Activated T-cell treated with anti-CD3 and anti-CD28 coated beads, Interleukin-2, amount 50 U/mL, for 24 hours (primary cell): Measurements from ENCODE around the gene SRSF4.
A peak's percentile ranks its signal among the peaks of the same experiment; 100 is the strongest.

ENCODE experiments used
- DNase-seq: peaks from one replicate; pipeline ENCODE4 v3.0.0-alpha.2; 2020
- H3K27ac Mint-ChIP-seq: 2 replicates; pipeline ENCODE4 v1.8.0; 2020; ENCODE audit warnings: mild to moderate bottlenecking, mixed read lengths
- H3K27me3 Mint-ChIP-seq: 2 replicates; pipeline ENCODE4 v1.8.0; 2020; ENCODE audit warnings: mixed read lengths
- H3K36me3 Mint-ChIP-seq: 2 replicates; pipeline ENCODE4 v1.8.0; 2020; ENCODE audit warnings: low read depth, mixed read lengths
- H3K4me1 Mint-ChIP-seq: 2 replicates; pipeline ENCODE4 v1.8.0; 2020; ENCODE audit warnings: low read depth, mixed read lengths
- H3K4me3 Mint-ChIP-seq: 2 replicates; pipeline ENCODE4 v1.8.0; 2020; ENCODE audit warnings: mild to moderate bottlenecking, moderate library complexity, mixed read lengths
- H3K9me3 Mint-ChIP-seq: 2 replicates; pipeline ENCODE4 v1.8.0; 2020; ENCODE audit warnings: mixed read lengths

Gene SRSF4

GRCh38 chr1:29129916-29130315, 51.8 kb downstream of the SRSF4 start:
- H3K4me1 Mint-ChIP-seq: peaks cover 10% of the 10 kb centered on the region
- no peak for DNase-seq
- H3K9me3 Mint-ChIP-seq: no peaks in the 10 kb centered on the region
- H3K27ac Mint-ChIP-seq: no peak overlapping the region
- H3K4me3 Mint-ChIP-seq: no peak overlapping the region
- H3K36me3 Mint-ChIP-seq: no peaks in the 10 kb centered on the region
- H3K27me3 Mint-ChIP-seq: peaks cover 34% of the 10 kb centered on the region

GRCh38 chr1:29128739-29129138, 53.0 kb downstream of the SRSF4 start:
- Mint-ChIP-seq H3K27me3 (peaks cover 31% of the 10 kb centered on the region), H3K4me1 (peaks cover 8% of the 10 kb centered on the region), H3K4me3 (no peak overlapping the region), H3K27ac (no peak overlapping the region), H3K9me3 (no peaks in the 10 kb centered on the region), H3K36me3 (no peaks in the 10 kb centered on the region)
- no peak for DNase-seq

DNA sequence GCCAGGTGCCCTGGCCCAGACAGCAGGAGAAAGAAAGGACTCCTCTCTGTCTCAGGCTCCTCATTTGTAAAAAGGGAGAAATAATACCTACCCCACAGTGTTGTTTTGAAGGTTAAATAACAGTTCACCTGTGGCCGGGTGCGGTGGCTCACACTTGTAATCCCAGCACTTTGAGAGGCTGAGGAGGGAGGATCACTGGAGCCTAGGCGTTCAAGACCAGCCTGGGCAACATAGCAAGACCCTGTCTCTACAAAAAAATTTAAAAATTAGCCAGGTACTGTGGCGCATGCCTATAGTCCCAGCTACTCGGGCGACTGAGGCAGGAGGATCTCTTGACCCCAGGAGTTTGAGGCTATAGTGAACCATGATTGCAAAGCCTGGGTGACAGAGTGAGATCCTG, 55.5 kb downstream of the SRSF4 start:
- Mint-ChIP-seq H3K36me3 (no peaks in the 10 kb centered on the region), H3K27me3 (peaks cover 26% of the 10 kb centered on the region), H3K4me3 (peak overlapping the region; percentile 65), H3K9me3 (no peaks in the 10 kb centered on the region), H3K27ac (no peak overlapping the region), H3K4me1 (peaks cover 10% of the 10 kb centered on the region)
- no peak for DNase-seq

DNA sequence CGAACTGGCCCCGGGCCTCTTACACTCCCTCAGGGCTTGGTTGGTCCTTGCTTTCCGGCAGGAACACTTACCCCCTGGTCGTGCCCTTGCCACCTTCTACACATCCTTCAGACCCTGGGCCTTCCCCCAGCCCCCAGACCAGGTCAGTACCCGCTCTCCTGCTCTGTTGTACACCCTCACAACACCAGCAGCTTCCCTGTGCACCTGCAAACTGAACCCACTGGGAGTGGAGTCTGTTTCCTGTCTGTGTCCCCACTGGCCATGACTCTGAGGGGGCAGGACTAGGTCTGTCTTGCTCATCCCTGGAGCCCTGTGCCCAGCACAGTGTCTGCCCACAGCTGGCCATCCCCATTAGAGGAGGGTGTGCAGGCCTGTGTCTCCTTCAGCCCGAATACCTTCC, 55.9 kb downstream of the SRSF4 start:
- Mint-ChIP-seq H3K27ac (peak overlapping the region; percentile 32), H3K36me3 (no peaks in the 10 kb centered on the region), H3K4me3 (peak overlapping the region; percentile 65), H3K9me3 (no peaks in the 10 kb centered on the region), H3K4me1 (peaks cover 10% of the 10 kb centered on the region), H3K27me3 (peaks cover 28% of the 10 kb centered on the region)
- DNase-seq: no peak

DNA sequence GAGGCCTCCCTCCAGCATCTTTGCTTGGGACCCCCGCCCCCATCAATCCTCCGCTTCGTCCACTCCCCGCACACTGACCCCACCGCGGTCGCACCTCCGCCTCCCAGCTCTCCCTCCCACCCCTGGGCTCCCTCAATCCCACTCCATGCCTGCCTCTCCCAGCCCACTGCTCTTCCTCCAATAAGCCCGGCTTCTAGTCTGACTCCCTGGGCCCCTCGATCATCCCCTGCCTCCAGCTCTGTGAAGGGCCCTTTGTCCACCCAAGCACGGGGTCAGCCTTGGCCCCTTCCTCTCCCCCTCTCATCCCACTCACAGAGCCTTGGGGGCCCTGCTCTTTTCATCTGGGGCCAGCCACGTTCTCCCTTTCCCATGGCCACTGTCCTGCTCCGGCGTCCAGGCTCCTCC, 56.5 kb downstream of the SRSF4 start:
- Mint-ChIP-seq H3K27me3 (peaks cover 26% of the 10 kb centered on the region), H3K4me3 (peak overlapping the region; percentile 65), H3K36me3 (peaks cover 2% of the 10 kb centered on the region), H3K27ac (no peak overlapping the region), H3K4me1 (peaks cover 10% of the 10 kb centered on the region), H3K9me3 (no peaks in the 10 kb centered on the region)
- DNase-seq: no peak

DNA sequence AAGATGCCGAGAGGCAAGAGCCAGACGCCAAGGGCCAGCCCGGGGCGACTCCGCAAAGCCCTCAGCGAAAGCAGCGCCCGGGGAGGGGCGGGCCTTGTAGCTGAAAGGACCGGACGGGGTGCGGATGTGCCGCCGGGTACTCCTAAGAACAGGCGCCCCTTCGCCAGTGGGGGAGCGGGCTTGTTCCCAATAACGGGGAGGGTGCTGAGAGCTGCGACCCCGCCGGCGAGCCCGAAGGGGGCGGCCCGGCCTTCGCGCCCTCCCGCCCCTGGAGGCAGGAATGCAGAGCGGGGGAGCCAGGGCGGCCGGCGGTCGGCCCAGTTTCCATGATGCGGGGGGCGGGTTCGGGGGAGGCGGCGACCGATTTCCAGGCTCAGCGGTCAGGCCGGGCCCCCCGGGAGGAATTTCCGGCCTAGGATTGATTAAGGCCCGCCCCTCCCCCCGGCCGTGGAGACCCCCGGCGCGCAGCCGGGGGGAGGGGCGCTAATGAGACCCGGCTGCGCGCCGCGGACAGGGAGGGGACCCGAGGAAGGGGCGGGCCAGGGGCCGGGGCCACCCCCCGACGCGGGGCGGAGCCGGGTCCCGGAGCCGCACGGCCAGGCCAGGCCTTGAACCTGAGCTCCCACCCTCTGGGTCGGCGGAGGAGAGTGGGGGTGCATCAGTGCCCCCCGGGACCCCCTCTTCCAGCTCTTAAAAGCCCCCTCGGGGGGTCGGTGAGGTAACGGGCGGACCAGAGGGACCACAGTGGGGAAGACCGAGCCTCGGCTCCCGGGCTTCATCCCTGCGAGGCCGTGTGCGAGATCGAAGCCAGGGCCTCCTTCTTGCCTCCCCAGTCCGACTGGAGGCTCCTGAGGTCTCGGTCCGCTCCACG, 57.1 kb downstream of the SRSF4 start:
- peak; percentile 81 for DNase-seq
- peak overlapping the region; percentile 40 for H3K27ac Mint-ChIP-seq
- no peaks in the 10 kb centered on the region for H3K9me3 Mint-ChIP-seq
- peaks cover 5% of the 10 kb centered on the region for H3K36me3 Mint-ChIP-seq
- H3K4me1 Mint-ChIP-seq: peaks cover 10% of the 10 kb centered on the region
- H3K27me3 Mint-ChIP-seq: peaks cover 23% of the 10 kb centered on the region
- H3K4me3 Mint-ChIP-seq: peak overlapping the region; percentile 76

DNA sequence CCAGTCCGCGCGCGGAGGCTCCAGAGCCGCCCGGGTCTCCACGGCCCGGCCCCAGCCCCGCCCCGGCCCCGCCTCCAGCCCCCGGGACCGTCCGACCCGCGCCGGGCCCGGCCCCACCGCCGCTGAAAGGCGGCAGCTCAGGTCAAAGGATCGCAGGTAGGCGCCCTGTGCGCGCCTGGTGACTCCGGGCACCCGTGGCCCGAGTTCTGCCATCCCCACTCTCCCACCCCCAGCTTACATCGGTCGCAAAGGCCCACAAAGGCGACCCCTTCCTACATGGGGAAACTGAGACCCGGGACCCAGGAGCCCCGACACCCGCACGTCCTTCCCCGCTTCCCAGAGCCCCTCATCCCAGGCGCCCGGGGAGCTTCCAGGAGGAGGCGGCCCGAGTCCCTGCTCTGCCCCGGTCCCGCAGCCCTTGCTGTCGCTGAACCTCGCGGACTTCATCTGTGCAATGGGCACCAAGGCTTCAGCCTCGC, 57.8 kb downstream of the SRSF4 start, which contains the start of gene TMEM200B:
TMEM200B (minus strand) TSS at position 17 of the 479 bp plus-strand sequence. CDS start 2,075 bp downstream, outside the sequence.
- Mint-ChIP-seq H3K27me3 (peaks cover 23% of the 10 kb centered on the region), H3K27ac (peak within 1 kb of the TSS; percentile 40), H3K36me3 (peaks cover 10% of the 10 kb centered on the region), H3K4me1 (peaks cover 10% of the 10 kb centered on the region), H3K9me3 (no peaks in the 10 kb centered on the region), H3K4me3 (peak within 1 kb of the TSS; percentile 76)
- no peak for DNase-seq

GRCh38 chr1:29123053-29123886, 58.4 kb downstream of the SRSF4 start:
- H3K9me3 Mint-ChIP-seq: no peaks in the 10 kb centered on the region
- peaks cover 23% of the 10 kb centered on the region for H3K27me3 Mint-ChIP-seq
- peaks cover 10% of the 10 kb centered on the region for H3K4me1 Mint-ChIP-seq
- H3K4me3 Mint-ChIP-seq: peak overlapping the region; percentile 66
- DNase-seq: peak; percentile 62
- H3K36me3 Mint-ChIP-seq: peaks cover 17% of the 10 kb centered on the region
- no peak overlapping the region for H3K27ac Mint-ChIP-seq

DNA sequence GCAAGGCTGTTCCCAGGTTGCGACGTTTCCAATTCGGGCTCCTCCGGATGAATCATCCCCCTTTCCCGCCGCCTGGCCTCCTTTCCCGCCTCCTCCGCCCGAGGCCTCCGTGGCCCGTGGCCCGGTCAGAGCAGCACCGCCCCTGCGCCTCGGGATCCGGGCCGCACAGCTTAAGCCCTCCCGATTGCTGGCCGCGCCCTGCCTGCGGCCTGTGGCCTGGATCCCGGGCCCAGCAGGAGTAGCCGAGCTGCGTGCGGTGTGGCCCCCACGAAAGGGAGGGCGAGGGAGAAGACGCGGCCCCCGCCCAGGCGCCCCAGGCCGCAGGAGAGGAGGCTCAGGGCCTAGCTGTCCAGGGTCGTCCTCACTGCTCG, 59.0 kb downstream of the SRSF4 start:
- no peaks in the 10 kb centered on the region for H3K9me3 Mint-ChIP-seq
- DNase-seq: no peak

DNA sequence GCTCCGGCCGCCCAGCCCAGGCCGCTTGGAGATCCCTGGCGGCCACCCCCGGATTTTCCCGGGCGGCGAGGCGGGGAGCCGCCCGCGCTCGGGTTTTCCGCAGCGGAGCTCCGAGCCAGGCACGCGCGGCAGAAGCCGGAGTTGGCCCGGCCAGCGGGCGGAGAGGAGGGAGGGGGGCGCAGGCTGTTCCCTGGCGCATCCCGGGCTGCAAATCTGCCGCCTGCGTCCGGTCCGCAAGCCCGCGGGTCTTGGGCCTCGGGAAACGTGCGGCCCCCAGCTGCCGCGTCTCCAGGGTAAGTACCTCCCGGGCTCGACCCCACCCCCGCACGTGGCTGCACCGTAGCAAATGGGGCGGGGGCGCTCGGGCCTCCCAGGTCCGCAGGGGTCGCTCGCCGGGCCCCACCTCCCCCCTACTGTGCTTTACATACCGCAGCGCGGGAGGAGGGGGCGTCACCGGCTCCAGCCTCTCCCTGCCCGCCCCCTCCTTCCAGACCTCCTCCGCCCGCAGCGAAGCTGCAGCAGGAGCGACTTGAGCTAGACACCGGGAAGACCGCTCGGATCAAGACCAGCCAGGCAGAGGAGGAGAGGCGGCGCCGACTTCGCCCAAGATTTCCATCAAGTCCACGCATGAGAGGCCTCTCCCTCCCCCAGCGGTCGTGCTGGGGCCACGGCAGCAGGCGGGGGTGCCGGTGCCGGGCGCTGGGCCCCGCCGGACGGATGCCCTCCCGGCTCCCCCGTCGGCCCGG, 59.6 kb downstream of the SRSF4 start:
- Mint-ChIP-seq H3K27ac (no peak overlapping the region), H3K4me1 (peaks cover 10% of the 10 kb centered on the region), H3K27me3 (peaks cover 23% of the 10 kb centered on the region), H3K4me3 (peak overlapping the region; percentile 58), H3K36me3 (peaks cover 27% of the 10 kb centered on the region), H3K9me3 (no peaks in the 10 kb centered on the region)
- peak; percentile 48 for DNase-seq

More for the DNA sequence above, 59.0 kb downstream of the SRSF4 start:
- Mint-ChIP-seq H3K4me1 (peaks cover 10% of the 10 kb centered on the region), H3K27ac (no peak overlapping the region), H3K27me3 (peaks cover 23% of the 10 kb centered on the region), H3K36me3 (peaks cover 21% of the 10 kb centered on the region), H3K4me3 (peak overlapping the region; percentile 66)

GRCh38 chr1:29121516-29121935, 60.2 kb downstream of the SRSF4 start:
- Mint-ChIP-seq H3K27ac (no peak overlapping the region), H3K4me1 (peaks cover 10% of the 10 kb centered on the region), H3K36me3 (peaks cover 32% of the 10 kb centered on the region), H3K4me3 (peak overlapping the region; percentile 38), H3K27me3 (peaks cover 23% of the 10 kb centered on the region), H3K9me3 (no peaks in the 10 kb centered on the region)
- no peak for DNase-seq

GRCh38 chr1:29120947-29121485, 60.7 kb downstream of the SRSF4 start:
- Mint-ChIP-seq H3K36me3 (peaks cover 38% of the 10 kb centered on the region), H3K27me3 (peaks cover 21% of the 10 kb centered on the region), H3K27ac (no peak overlapping the region), H3K4me1 (peaks cover 10% of the 10 kb centered on the region), H3K9me3 (no peaks in the 10 kb centered on the region), H3K4me3 (peak overlapping the region; percentile 3)
- DNase-seq: peak; percentile 82

GRCh38 chr1:29120367-29120766, 61.3 kb downstream of the SRSF4 start:
- DNase-seq: no peak
- Mint-ChIP-seq H3K27me3 (peaks cover 14% of the 10 kb centered on the region), H3K4me3 (no peak overlapping the region), H3K4me1 (peaks cover 4% of the 10 kb centered on the region), H3K9me3 (no peaks in the 10 kb centered on the region), H3K36me3 (peaks cover 44% of the 10 kb centered on the region), H3K27ac (no peak overlapping the region)
